Subcutaneous adipose tissue (tissue), 4 donors: ENCODE data around the gene REXO4. TPM values are rescaled to one million over a fixed set of nuclear protein-coding genes. Genes with fewer than 3 reads are reported as not detected.

Experiments used
- total RNA-seq, 4 donors: library from RNA; depleted of rRNA; stranded (reverse); fragments of >200 nt; gene quantifications; one replicate each; pipeline ENCODE4 v1.1.0, GENCODE V29; 2016
- TF ChIP-seq, protein P1 (sequence below): fragments of 450-650 bp; IDR thresholded peaks from one replicate; pipeline ENCODE4 v1.5.1; 2016; ENCODE audit warnings: low read depth, mild to moderate bottlenecking, control low read depth, antibody characterized with exemption, moderate library complexity

Gene REXO4
- total RNA-seq, 4 donors from 2014 or later: 11.6 to 17.0 (median 16.6) TPM

DNA sequence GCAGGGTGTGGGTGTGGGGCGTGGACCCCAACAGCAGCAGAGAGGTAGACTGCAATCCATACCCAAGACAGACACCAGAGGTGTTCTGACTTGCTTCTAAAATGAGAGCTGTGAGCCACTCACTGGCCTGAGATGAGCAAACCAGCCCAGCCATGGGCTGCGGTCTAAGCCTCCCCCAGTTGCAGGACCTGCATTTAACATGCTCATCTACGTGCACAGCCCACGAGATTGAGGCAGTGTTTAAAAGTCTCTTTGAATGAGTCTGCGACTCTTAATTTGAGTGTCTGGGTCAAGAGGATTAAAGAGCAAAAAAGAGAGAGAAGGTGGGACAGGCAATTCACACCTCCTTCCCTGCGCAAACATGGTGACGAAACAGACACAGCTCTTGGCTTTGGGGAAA lies 47.9 kb downstream of the REXO4 start:
- TF ChIP-seq, protein P1, sequence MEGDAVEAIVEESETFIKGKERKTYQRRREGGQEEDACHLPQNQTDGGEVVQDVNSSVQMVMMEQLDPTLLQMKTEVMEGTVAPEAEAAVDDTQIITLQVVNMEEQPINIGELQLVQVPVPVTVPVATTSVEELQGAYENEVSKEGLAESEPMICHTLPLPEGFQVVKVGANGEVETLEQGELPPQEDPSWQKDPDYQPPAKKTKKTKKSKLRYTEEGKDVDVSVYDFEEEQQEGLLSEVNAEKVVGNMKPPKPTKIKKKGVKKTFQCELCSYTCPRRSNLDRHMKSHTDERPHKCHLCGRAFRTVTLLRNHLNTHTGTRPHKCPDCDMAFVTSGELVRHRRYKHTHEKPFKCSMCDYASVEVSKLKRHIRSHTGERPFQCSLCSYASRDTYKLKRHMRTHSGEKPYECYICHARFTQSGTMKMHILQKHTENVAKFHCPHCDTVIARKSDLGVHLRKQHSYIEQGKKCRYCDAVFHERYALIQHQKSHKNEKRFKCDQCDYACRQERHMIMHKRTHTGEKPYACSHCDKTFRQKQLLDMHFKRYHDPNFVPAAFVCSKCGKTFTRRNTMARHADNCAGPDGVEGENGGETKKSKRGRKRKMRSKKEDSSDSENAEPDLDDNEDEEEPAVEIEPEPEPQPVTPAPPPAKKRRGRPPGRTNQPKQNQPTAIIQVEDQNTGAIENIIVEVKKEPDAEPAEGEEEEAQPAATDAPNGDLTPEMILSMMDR: no peak

- TF ChIP-seq, protein P1: no peak
Measured at GRCh38 chr9:133369422-133369821, 48.4 kb downstream of the REXO4 start.

- TF ChIP-seq, protein P1: no peak
Measured at GRCh38 chr9:133368249-133368881, 49.4 kb downstream of the REXO4 start.

DNA sequence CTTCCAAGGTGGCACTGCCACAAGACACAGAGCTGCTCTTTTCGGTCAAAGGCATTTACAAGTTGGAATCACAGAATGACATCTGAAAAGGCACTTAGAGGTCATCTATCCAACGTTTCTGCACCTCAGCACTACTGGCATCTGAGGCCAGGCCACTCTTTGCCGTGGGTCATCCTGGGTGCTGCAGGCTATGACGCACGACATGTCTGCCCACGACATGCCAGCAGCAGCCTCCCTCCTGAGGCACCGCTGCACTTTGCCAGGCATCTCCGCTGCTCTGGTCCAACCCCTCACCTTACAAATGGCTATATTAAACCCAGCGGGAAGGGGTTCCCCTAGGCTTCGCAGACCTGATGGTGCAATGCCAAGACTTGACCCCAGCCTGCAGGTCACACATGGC lies 50.0 kb downstream of the REXO4 start:
- TF ChIP-seq, protein P1: no peak

GRCh38 chr9:133367221-133367620 lies 50.6 kb downstream of the REXO4 start:
- TF ChIP-seq, protein P1: no peak

GRCh38 chr9:133366435-133366834 lies 51.4 kb downstream of the REXO4 start:
- TF ChIP-seq, protein P1: no peak

GRCh38 chr9:133362359-133363044 lies 55.3 kb downstream of the REXO4 start:
- TF ChIP-seq, protein P1: no peak
